ENCODE results near the gene OTUD1. TPM values are rescaled to one million over a fixed set of nuclear protein-coding genes. Genes with fewer than 3 reads are reported as not detected.

The OTUD1 gene
- polyA plus RNA-seq, 2 of the 4 experiments (the other 2 are of a cell fraction), result 2.3 to 2.4 TPM

DNA sequence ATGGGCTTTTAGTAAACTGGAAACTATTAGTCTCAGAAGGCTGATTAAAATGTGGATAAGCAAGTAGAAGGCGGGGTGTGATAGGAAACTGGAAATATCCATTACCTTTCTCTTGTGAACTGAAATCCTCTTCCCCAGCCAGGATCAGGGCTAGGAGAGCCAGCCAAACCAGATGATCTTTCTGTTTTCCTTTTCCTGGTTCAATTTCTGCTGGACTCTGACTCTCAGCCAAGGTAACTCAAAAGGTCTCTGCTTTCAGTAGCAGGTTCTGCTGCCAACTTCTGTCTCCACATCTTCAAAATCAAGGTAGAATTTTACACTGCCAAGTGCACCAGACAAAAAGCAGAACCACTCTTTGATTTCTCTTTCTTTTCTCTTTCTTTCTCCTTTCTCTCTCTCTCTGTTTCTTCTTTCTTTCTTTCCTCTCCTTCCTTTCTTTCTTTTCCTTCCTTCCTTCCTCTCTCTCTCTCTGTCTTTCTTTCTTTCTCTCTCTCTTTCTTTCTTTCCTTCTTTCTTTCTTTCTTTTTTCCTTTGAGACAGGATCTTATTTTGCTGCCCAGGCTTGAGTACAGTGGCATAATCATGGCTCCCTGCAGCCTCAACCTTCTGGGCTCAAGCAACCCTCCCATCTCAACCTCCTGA lies 30.8 kb downstream of the OTUD1 start:
- H3K9me3 ChIP-seq, result no peaks in the 10 kb centered on the region
- DNase-seq (ENCODE audit: low read depth in 1 of 2, low spot score in 1 of 2) (no peak), FAIRE-seq (no peak), ATAC-seq (no peak)
- no peak overlapping the region for H3K4me3 ChIP-seq
- H3K27ac ChIP-seq, result no peak overlapping the region
- no peaks in the 10 kb centered on the region for H3K4me1 ChIP-seq
- ChIA-PET CTCF (interaction anchor here (0.6 kb wide), 1 partner anchor 328 kb away, joined by 3 read pairs; no protein-coding TSS in a partner anchor), POLR2A (no interaction called here)
- WGBS (ENCODE audit: missing lambda C conversion rate), result 3% methylated on average over 1 of the region's 1 CpG
- TF ChIP-seq RARB (CRISPR knock-in tag; IDR thresholded peaks at IDR 0.05) (no peak), EP300 (IDR thresholded peaks at IDR 0.05) (no peak), CHD2 (IDR thresholded peaks at IDR 0.05; ENCODE audit: low read length, partially characterized antibody) (no peak), MAZ (IDR thresholded peaks at IDR 0.05; ENCODE audit: borderline replicate concordance, low read depth, low read length) (no peak), BHLHE40 (IDR thresholded peaks at IDR 0.05; ENCODE audit: low read depth, low read length) (no peak), HMGXB4 (CRISPR knock-in tag; IDR thresholded peaks at IDR 0.05; ENCODE audit: borderline replicate concordance) (no peak), JUN (IDR thresholded peaks at IDR 0.05) (no peak), RAD21 (conservative IDR thresholded peaks at IDR 0.05 in 1 of 2, IDR thresholded peaks at IDR 0.05 in 1 of 2) (no peak), KDM5A (IDR thresholded peaks at IDR 0.05) (no peak), ZC3H11A (IDR thresholded peaks at IDR 0.05) (no peak)
- TF ChIP-seq, protein P1, sequence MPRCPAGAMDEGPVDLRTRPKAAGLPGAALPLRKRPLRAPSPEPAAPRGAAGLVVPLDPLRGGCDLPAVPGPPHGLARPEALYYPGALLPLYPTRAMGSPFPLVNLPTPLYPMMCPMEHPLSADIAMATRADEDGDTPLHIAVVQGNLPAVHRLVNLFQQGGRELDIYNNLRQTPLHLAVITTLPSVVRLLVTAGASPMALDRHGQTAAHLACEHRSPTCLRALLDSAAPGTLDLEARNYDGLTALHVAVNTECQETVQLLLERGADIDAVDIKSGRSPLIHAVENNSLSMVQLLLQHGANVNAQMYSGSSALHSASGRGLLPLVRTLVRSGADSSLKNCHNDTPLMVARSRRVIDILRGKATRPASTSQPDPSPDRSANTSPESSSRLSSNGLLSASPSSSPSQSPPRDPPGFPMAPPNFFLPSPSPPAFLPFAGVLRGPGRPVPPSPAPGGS (IDR thresholded peaks at IDR 0.05), result no peak
- TF ChIP-seq, protein P2, sequence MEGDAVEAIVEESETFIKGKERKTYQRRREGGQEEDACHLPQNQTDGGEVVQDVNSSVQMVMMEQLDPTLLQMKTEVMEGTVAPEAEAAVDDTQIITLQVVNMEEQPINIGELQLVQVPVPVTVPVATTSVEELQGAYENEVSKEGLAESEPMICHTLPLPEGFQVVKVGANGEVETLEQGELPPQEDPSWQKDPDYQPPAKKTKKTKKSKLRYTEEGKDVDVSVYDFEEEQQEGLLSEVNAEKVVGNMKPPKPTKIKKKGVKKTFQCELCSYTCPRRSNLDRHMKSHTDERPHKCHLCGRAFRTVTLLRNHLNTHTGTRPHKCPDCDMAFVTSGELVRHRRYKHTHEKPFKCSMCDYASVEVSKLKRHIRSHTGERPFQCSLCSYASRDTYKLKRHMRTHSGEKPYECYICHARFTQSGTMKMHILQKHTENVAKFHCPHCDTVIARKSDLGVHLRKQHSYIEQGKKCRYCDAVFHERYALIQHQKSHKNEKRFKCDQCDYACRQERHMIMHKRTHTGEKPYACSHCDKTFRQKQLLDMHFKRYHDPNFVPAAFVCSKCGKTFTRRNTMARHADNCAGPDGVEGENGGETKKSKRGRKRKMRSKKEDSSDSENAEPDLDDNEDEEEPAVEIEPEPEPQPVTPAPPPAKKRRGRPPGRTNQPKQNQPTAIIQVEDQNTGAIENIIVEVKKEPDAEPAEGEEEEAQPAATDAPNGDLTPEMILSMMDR (IDR thresholded peaks at IDR 0.05), result no peak
- no peak overlapping the region for H3K4me2 ChIP-seq

- DNase-seq (ENCODE audit: low read depth in 1 of 2, low spot score in 1 of 2), result no peak
- Histone ChIP-seq H3K4me3 (no peak overlapping the region), H3K27ac (no peak overlapping the region), H3K4me2 (no peak overlapping the region), H3K4me1 (no peaks in the 10 kb centered on the region), H3K9me3 (no peaks in the 10 kb centered on the region)
- TF ChIP-seq MAFK (IDR thresholded peaks at IDR 0.05; ENCODE audit: partially characterized antibody), result no peak
- TF ChIP-seq, protein P2 (IDR thresholded peaks at IDR 0.05), result no peak
- TF ChIP-seq FOSB (CRISPR knock-in tag; IDR thresholded peaks at IDR 0.05), result no peak
- TF ChIP-seq RARB (CRISPR knock-in tag; IDR thresholded peaks at IDR 0.05), result no peak
- TF ChIP-seq FOXS1 (CRISPR knock-in tag; IDR thresholded peaks at IDR 0.05), result no peak
- no peak for TF ChIP-seq HOXB13 (CRISPR knock-in tag; IDR thresholded peaks at IDR 0.05; ENCODE audit: low read depth)
- no peak for TF ChIP-seq PHF8 (IDR thresholded peaks at IDR 0.05; ENCODE audit: borderline replicate concordance, low read depth)
- TF ChIP-seq HOXB5 (CRISPR knock-in tag; IDR thresholded peaks at IDR 0.05), result no peak
- no peak for TF ChIP-seq CHD2 (IDR thresholded peaks at IDR 0.05; ENCODE audit: low read length, partially characterized antibody)
- no peak for TF ChIP-seq USF2 (IDR thresholded peaks at IDR 0.05)
- no peak for TF ChIP-seq FOSL2 (IDR thresholded peaks at IDR 0.05)
- no peak for TF ChIP-seq FOSL2 (CRISPR knock-in tag; IDR thresholded peaks at IDR 0.05)
- TF ChIP-seq RCOR1 (IDR thresholded peaks at IDR 0.05; ENCODE audit: low read depth, low read length), result no peak
- no peak for TF ChIP-seq HOXA7 (CRISPR knock-in tag; IDR thresholded peaks at IDR 0.05)
- ATAC-seq, result no peak
- CTCF ChIA-PET, result interaction anchor here (1.3 kb wide), 1 partner anchor 157 kb away, joined by 5 read pairs; no protein-coding TSS in a partner anchor
- no peak for FAIRE-seq
- WGBS (ENCODE audit: missing lambda C conversion rate), result 51% methylated on average over 8 of the region's 8 CpGs
- POLR2A ChIA-PET, result no interaction called here
Measured at GRCh38 chr10:23472181-23472580, 33.3 kb downstream of the OTUD1 start.
